HG02973 (cell line): ENCODE results near the gene OR7G3.

Experiments
- ATAC-seq: cut with Tn5 transposase; IDR thresholded peaks from one replicate; pipeline ENCODE4 v1.9.1; 2021; ENCODE audit warnings: moderate library complexity; ENCODE audit not compliant: unreplicated experiment

The OR7G3 gene

DNA sequence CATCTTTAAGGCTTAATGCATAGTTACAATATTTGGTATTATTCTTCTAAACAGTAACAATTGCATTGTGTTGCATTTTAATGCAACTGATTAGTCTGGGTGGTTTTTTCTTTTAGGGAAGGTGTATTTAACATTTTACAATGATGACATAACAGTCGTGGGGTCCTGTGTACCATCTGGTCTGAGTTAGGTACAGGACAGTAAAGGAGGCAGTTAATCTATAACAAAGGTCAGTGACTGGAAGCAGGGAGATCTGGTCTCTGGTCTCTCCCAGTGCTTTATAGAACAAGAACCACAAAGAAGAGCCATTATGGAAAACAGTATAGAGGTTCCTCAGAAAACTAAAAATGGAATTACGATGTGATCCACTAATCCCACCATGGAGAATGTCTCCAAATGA, 16.8 kb downstream of the OR7G3 start:
- ATAC-seq, result no peak

DNA sequence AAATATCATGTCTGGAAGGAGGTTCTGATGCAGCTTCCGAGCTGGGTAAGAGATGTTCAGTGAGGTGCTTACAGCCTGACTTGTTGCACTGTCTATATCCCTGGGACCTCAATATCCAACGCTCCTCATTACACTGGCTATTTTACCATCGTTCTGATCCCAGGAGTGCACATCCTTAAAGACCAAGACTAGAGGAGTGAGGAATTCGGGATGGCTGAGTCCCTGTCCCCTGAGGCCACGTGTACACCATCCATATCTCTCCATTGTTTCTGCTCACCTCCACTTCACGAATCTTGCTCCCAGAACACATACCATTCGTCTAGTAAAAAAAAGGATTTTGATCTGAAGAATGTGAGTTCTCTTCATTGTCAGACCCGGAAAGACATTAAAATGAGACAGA, 19.4 kb downstream of the OR7G3 start, which contains the start of gene OR7G2:
Gene OR7G2 (minus strand): TSS at position 101 of the 400 bp plus-strand sequence. CDS start 4,232 bp downstream, outside the sequence.
- ATAC-seq, result no peak

- ATAC-seq, result no peak
Observed at GRCh38 chr19:9086761-9087160, 40.0 kb downstream of the OR7G3 start, which contains the start of gene OR1M1. TSS of gene OR1M1 (plus strand) at chr19:9087061. CDS start at chr19:9093245, 6,184 bp downstream.

DNA sequence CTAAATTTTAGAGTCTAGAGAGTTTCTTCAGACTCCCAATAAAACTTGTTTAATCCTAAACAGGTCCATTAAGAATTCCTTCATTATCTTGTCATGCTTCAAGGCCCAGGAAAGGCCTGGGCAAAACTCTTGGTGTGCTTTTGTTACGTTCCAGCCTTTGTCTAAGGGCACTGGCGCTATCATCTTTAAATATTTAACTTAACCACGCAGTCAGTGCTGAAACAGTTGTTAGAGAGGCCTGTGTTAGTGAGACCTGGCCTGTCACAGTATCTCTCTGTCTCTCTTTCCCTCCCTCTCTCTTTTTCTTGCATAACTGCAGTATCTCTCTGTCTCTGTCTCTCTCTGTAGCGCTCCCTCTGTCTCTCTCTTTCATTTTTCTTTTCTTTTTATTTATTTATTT, 48.1 kb downstream of the OR7G3 start:
- no peak for ATAC-seq

DNA sequence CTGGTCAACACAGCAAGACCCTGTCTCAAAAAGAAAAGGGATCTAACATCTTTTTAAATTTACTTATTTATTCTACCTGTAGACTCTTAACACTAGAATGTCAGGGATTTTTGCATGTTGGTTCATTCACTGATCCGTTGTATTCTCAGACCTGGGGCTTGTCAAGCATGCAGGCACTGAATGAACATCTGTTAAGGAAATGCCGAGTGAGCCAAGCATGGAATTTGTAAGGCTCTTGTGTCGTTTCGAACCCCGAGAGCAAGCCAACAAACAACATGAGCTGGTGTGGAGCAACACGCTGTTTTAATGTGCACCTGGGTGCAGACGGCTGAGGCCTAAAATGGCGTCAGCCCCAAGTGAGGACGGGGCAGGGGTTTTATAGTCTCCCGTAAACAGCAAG, 49.8 kb downstream of the OR7G3 start:
- no peak for ATAC-seq
